Mesenchymal stem cell (in vitro differentiated cells and primary cell): ENCODE data around the gene DLGAP3.
"Not testable (repeated sequence)": the region's sequence is repeated elsewhere in the genome, so short reads cannot be mapped to it uniquely, and the experiment has no call there.

Source experiments
- DNase-seq: peaks from one replicate; pipeline ENCODE4 v3.0.0-alpha.2; 2013
- H2AFZ ChIP-seq: one replicate; pipeline ENCODE4 v1.6.1; 2013; ENCODE audit warnings: low read depth, mild to moderate bottlenecking, control low read depth, inconsistent platforms, low read length, moderate library complexity
- H2AK5ac ChIP-seq: 2 replicates; pipeline ENCODE4 v1.6.1; 2013; ENCODE audit warnings: low read length, moderate library complexity, mild to moderate bottlenecking, inconsistent platforms; ENCODE audit not compliant: severe bottlenecking
- H2BK120ac ChIP-seq: one replicate; pipeline ENCODE4 v1.6.1; 2013; ENCODE audit warnings: low read depth, mild to moderate bottlenecking, inconsistent platforms, low read length, moderate library complexity
- H2BK12ac ChIP-seq, 2 experiments: one replicate each; pipeline ENCODE4 v1.6.1; 2013; ENCODE audit warnings: inconsistent platforms in 2 of 2, low read length in 2 of 2, mild to moderate bottlenecking in 2 of 2, moderate library complexity in 2 of 2, control low read depth in 1 of 2
- H2BK15ac ChIP-seq: one replicate; pipeline ENCODE4 v1.6.1; 2013; ENCODE audit warnings: mild to moderate bottlenecking, low read depth, inconsistent platforms; ENCODE audit not compliant: poor library complexity, severe bottlenecking
- H2BK5ac ChIP-seq: 2 replicates; pipeline ENCODE4 v1.6.1; 2013; ENCODE audit warnings: low read depth, mild to moderate bottlenecking, low read length, control low read depth, inconsistent platforms; ENCODE audit not compliant: poor library complexity, severe bottlenecking
- H3K14ac ChIP-seq, 2 experiments: one replicate each; pipeline ENCODE4 v1.6.1; 2013; ENCODE audit warnings: inconsistent platforms in 2 of 2, low read length in 2 of 2, control low read depth in 1 of 2, mild to moderate bottlenecking in 1 of 2, moderate library complexity in 1 of 2
- H3K18ac ChIP-seq, 2 experiments: one replicate each; pipeline ENCODE4 v1.6.1; 2013; ENCODE audit warnings: inconsistent platforms in 2 of 2, low read length in 2 of 2, control low read depth in 1 of 2, low read depth in 1 of 2, mild to moderate bottlenecking in 1 of 2
- H3K23ac ChIP-seq, 2 experiments: one replicate each; pipeline ENCODE4 v1.6.1; 2013; ENCODE audit warnings: inconsistent platforms in 2 of 2, low read length in 2 of 2, mild to moderate bottlenecking in 2 of 2, moderate library complexity in 2 of 2, control low read depth in 1 of 2
- H3K27ac ChIP-seq: 2 replicates; pipeline ENCODE4 v1.5.1; 2013; ENCODE audit warnings: mild to moderate bottlenecking, moderate library complexity, low read length, control low read depth, inconsistent platforms; ENCODE audit not compliant: poor library complexity, severe bottlenecking
- H3K27me3 ChIP-seq, 2 experiments: 2 replicates each; pipeline versions ENCODE4 v1.6.1 to v1.7.0; 2013; ENCODE audit warnings: low read length in 2 of 2, mild to moderate bottlenecking in 2 of 2, moderate library complexity in 2 of 2, control low read depth in 1 of 2, inconsistent platforms in 1 of 2; ENCODE audit not compliant: control insufficient read depth in 1 of 2, insufficient read depth in 1 of 2
- H3K36me3 ChIP-seq, 2 experiments: 2 replicates each; pipeline versions ENCODE4 v1.6.1 to v1.7.0; 2013; ENCODE audit warnings: low read length in 2 of 2, control low read depth in 1 of 2, inconsistent platforms in 1 of 2, low read depth in 1 of 2, mild to moderate bottlenecking in 1 of 2; ENCODE audit not compliant: insufficient read depth in 2 of 2, control insufficient read depth in 1 of 2
- H3K4ac ChIP-seq, 2 experiments: one replicate each; pipeline ENCODE4 v1.6.1; 2013; ENCODE audit warnings: inconsistent platforms in 2 of 2, low read length in 2 of 2, mild to moderate bottlenecking in 2 of 2, moderate library complexity in 2 of 2, control low read depth in 1 of 2, low read depth in 1 of 2
- H3K4me1 ChIP-seq: 2 replicates; pipeline ENCODE4 v1.6.1; 2013; ENCODE audit warnings: low read depth, low read length, control low read depth; ENCODE audit not compliant: control insufficient read depth, insufficient read depth
- H3K4me2 ChIP-seq: 2 replicates; pipeline ENCODE4 v1.6.1; 2013; ENCODE audit warnings: low read length, mild to moderate bottlenecking, inconsistent platforms; ENCODE audit not compliant: poor library complexity, severe bottlenecking
- H3K4me3 ChIP-seq, 2 experiments: 2 replicates each; pipeline versions ENCODE4 v1.5.1 to v1.7.0; 2013; ENCODE audit warnings: low read length in 2 of 2, mild to moderate bottlenecking in 2 of 2, control low read depth in 1 of 2, low read depth in 1 of 2; ENCODE audit not compliant: insufficient read depth in 1 of 2
- H3K79me1 ChIP-seq: replicated peaks from 2 replicates; pipeline ENCODE4 v1.6.1; 2013; ENCODE audit warnings: mild to moderate bottlenecking, control low read depth, low read length, inconsistent platforms; ENCODE audit not compliant: poor library complexity, severe bottlenecking
- H3K9ac ChIP-seq: 2 replicates; pipeline ENCODE4 v1.7.0; 2013; ENCODE audit warnings: mild to moderate bottlenecking, low read length, moderate library complexity
- H3K9me3 ChIP-seq: 2 replicates; pipeline ENCODE4 v1.7.0; 2013; ENCODE audit warnings: mild to moderate bottlenecking, low read length; ENCODE audit not compliant: control insufficient read depth
- H4K8ac ChIP-seq: one replicate; pipeline ENCODE4 v1.6.1; 2013; ENCODE audit warnings: inconsistent platforms, mild to moderate bottlenecking, low read length, moderate library complexity
- H4K91ac ChIP-seq: one replicate; pipeline ENCODE4 v1.6.1; 2013; ENCODE audit warnings: mild to moderate bottlenecking, low read length, inconsistent platforms
- WGBS: methylation state at CpG from one replicate; pipeline ENCODE4 v1.1.7; 2013; ENCODE audit warnings: mixed read lengths; 5-methylcytosine and 5-hydroxymethylcytosine counted together

The DLGAP3 gene

DNA sequence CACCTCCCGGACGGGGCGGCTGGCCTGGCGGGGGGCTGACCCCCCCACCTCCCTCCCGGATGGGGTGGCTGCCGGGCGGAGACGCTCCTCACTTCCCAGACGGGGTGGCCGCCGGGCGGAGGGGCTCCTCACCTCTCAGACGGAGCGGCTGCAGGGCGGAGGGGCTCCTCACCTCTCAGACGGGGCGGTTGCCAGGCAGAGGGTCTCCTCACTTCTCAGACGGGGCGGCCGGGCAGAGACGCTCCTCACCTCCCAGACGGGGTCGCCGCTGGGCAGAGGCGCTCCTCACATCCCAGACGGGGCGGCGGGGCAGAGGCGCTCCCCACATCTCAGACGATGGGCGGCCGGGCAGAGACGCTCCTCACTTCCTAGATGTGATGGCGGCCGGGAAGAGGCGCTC is 38.2 kb upstream of the DLGAP3 start:
- H4K91ac ChIP-seq, H3K79me1 ChIP-seq, H2BK5ac ChIP-seq, H2BK15ac ChIP-seq, H3K4me2 ChIP-seq, H3K23ac ChIP-seq, H3K14ac ChIP-seq, H3K9ac ChIP-seq, H3K18ac ChIP-seq, DNase-seq, H3K4me3 ChIP-seq, H2BK120ac ChIP-seq, H4K8ac ChIP-seq, H2AFZ ChIP-seq, H3K9me3 ChIP-seq, H3K27ac ChIP-seq, H3K4ac ChIP-seq, H2BK12ac ChIP-seq, H2AK5ac ChIP-seq, H3K36me3 ChIP-seq, H3K4me1 ChIP-seq, H3K27me3 ChIP-seq: not testable (repeated sequence)
- no CpG with 5 or more reads among the region's 36 CpGs for WGBS

DNA sequence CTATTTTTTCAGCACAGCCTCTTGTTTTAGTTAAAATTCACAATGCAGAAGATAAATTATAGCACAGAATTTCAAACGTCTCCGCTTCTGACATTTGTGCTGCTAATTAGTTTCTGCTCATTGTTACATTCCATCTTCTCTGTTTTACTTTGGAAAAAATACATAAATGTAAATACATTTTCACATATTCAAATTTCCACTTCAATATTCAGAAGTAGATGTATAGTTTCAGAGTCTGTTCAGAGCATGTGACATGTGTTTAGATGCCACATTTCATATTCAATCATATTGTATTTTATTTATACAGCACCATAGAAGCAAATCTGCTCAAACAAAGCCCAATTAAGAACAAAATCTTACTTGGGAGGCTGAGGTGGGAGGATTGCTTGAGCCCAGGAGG is 36.1 kb upstream of the DLGAP3 start:
- no peak overlapping the region for H2AFZ ChIP-seq
- H3K4ac ChIP-seq: no peak overlapping the region
- H2AK5ac ChIP-seq: no peak overlapping the region
- H3K4me1 ChIP-seq: no peaks in the 10 kb centered on the region
- no peak overlapping the region for H3K9ac ChIP-seq
- H3K79me1 ChIP-seq: no peaks in the 10 kb centered on the region
- no peak overlapping the region for H2BK120ac ChIP-seq
- no peaks in the 10 kb centered on the region for H3K9me3 ChIP-seq
- no peak overlapping the region for H3K18ac ChIP-seq
- H3K27ac ChIP-seq: no peak overlapping the region
- WGBS: 80% methylated on average over 2 of the region's 2 CpGs
- no peak overlapping the region for H4K91ac ChIP-seq
- no peak overlapping the region for H2BK15ac ChIP-seq
- H3K4me3 ChIP-seq: no peak overlapping the region
- no peak overlapping the region for H3K4me2 ChIP-seq
- no peaks in the 10 kb centered on the region for H3K27me3 ChIP-seq
- no peak overlapping the region for H3K14ac ChIP-seq
- H4K8ac ChIP-seq: no peak overlapping the region
- DNase-seq: no peak
- no peaks in the 10 kb centered on the region for H3K36me3 ChIP-seq
- no peak overlapping the region for H2BK12ac ChIP-seq
- H3K23ac ChIP-seq: no peak overlapping the region
- no peak overlapping the region for H2BK5ac ChIP-seq

DNA sequence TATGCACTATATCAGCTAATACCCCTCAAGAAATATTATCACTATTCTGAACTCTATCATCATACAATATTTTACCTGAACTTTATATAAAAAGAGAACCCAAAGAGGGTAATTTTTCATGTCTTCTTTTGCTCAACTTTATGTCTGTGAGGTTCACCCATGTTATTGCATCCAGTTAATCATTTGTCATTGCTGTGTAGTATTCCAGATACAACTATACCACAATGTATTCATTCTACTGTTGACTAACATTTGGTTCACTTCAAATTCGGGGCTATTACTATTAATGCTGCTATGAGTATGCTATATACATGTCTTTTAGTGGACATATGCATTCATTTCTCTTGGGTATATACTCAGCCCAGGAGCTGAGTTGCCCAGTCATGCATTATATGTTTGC is 21.0 kb upstream of the DLGAP3 start:
- no CpG with 5 or more reads among the region's 1 CpG for WGBS
- no peak overlapping the region for H3K9ac ChIP-seq
- no peak overlapping the region for H3K4me2 ChIP-seq
- H3K4ac ChIP-seq: no peak overlapping the region
- no peak overlapping the region for H2BK120ac ChIP-seq
- peaks cover 2% of the 10 kb centered on the region for H3K9me3 ChIP-seq
- no peak overlapping the region for H3K27ac ChIP-seq
- no peak overlapping the region for H3K23ac ChIP-seq
- H3K4me3 ChIP-seq: no peak overlapping the region
- no peaks in the 10 kb centered on the region for H3K36me3 ChIP-seq
- H2BK12ac ChIP-seq: no peak overlapping the region
- no peak overlapping the region for H3K18ac ChIP-seq
- no peak overlapping the region for H3K14ac ChIP-seq
- H2AFZ ChIP-seq: no peak overlapping the region
- H3K4me1 ChIP-seq: no peaks in the 10 kb centered on the region
- no peak overlapping the region for H2BK5ac ChIP-seq
- H3K79me1 ChIP-seq: no peaks in the 10 kb centered on the region
- H4K8ac ChIP-seq: no peak overlapping the region
- no peak for DNase-seq
- H3K27me3 ChIP-seq: no peaks in the 10 kb centered on the region
- H2BK15ac ChIP-seq: no peak overlapping the region
- H2AK5ac ChIP-seq: no peak overlapping the region
- no peak overlapping the region for H4K91ac ChIP-seq

DNA sequence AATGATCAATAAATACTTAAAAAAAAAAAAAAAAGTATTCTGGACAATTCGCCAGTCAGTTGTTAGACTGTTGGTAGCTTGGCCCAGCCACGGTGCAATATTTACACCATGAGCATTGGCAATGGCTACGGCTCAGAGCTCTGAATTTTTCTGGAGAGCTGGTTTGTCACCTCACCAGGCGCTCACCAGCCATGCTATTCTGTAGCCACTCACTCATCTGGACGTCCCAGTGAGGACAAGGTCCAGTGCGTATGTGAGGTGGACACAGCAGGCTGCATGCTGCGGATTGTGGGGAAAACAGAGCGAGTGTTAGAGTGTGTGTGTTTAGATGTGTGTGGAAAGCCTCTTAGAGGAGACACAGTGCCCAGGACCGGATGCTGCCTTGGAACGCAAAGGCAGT is 19.3 kb upstream of the DLGAP3 start:
- H2BK12ac ChIP-seq, H2AFZ ChIP-seq, H2BK5ac ChIP-seq, H4K91ac ChIP-seq, H3K36me3 ChIP-seq, H3K4me3 ChIP-seq, H3K14ac ChIP-seq, H2BK120ac ChIP-seq, H4K8ac ChIP-seq, H3K79me1 ChIP-seq, H3K4me2 ChIP-seq, H3K4ac ChIP-seq, H3K27ac ChIP-seq, H3K9me3 ChIP-seq, H3K27me3 ChIP-seq, H2BK15ac ChIP-seq, H3K23ac ChIP-seq, H2AK5ac ChIP-seq, H3K4me1 ChIP-seq, DNase-seq, H3K18ac ChIP-seq, H3K9ac ChIP-seq: not testable (repeated sequence)
- 85% methylated on average over 8 of the region's 10 CpGs for WGBS
